Trophoblast cell (in vitro differentiated cells and primary cell): ENCODE measurements around the gene NFE2L3.

Experiments used
- DNase-seq, 2 donors: peaks; one replicate each; pipeline ENCODE4 v3.0.0-alpha.2; 2016
- H2AFZ ChIP-seq: 2 replicates; pipeline ENCODE4 v1.6.1; 2013; ENCODE audit warnings: low read length, moderate library complexity, mild to moderate bottlenecking; ENCODE audit not compliant: insufficient read depth, poor library complexity
- H2AK5ac ChIP-seq: 2 replicates; pipeline ENCODE4 v1.6.1; 2013; ENCODE audit warnings: mild to moderate bottlenecking, low read length
- H2BK120ac ChIP-seq: 2 replicates; pipeline ENCODE4 v1.6.1; 2013; ENCODE audit warnings: low read length, mild to moderate bottlenecking, moderate library complexity; ENCODE audit not compliant: insufficient read depth, poor library complexity
- H2BK12ac ChIP-seq: 2 replicates; pipeline ENCODE4 v1.6.1; 2013; ENCODE audit warnings: mild to moderate bottlenecking, low read length, moderate library complexity
- H2BK5ac ChIP-seq: 2 replicates; pipeline ENCODE4 v1.6.1; 2013; ENCODE audit warnings: low read length, low read depth, moderate library complexity, mild to moderate bottlenecking; ENCODE audit not compliant: poor library complexity
- H3K14ac ChIP-seq: 2 replicates; pipeline ENCODE4 v1.6.1; 2013; ENCODE audit warnings: mild to moderate bottlenecking, low read length
- H3K18ac ChIP-seq: 2 replicates; pipeline ENCODE4 v1.6.1; 2013; ENCODE audit warnings: mild to moderate bottlenecking, low read length
- H3K23ac ChIP-seq: 2 replicates; pipeline ENCODE4 v1.6.1; 2013; ENCODE audit warnings: low read length
- H3K27ac ChIP-seq: 2 replicates; pipeline ENCODE4 v1.5.1; 2013; ENCODE audit warnings: low read depth, mild to moderate bottlenecking, inconsistent platforms, low read length, moderate library complexity
- H3K27me3 ChIP-seq: 2 replicates; pipeline ENCODE4 v1.6.1; 2013; ENCODE audit warnings: inconsistent platforms, mild to moderate bottlenecking, low read length, moderate library complexity; ENCODE audit not compliant: insufficient read depth
- H3K36me3 ChIP-seq, 2 experiments: 1 replicate in 1 of 2; 2 replicates in 1 of 2; pipeline ENCODE4 v1.6.1; 2013; ENCODE audit warnings: low read length in 2 of 2, mild to moderate bottlenecking in 2 of 2, moderate library complexity in 1 of 2; ENCODE audit not compliant: insufficient read depth in 2 of 2, control insufficient read depth in 1 of 2
- H3K4ac ChIP-seq: 2 replicates; pipeline ENCODE4 v1.6.1; 2013; ENCODE audit warnings: low read depth, mild to moderate bottlenecking, low read length, moderate library complexity
- H3K4me1 ChIP-seq, 2 experiments: 1 replicate in 1 of 2; 2 replicates in 1 of 2; pipeline ENCODE4 v1.6.1; 2013; ENCODE audit warnings: low read length in 2 of 2, mild to moderate bottlenecking in 2 of 2, moderate library complexity in 1 of 2; ENCODE audit not compliant: insufficient read depth in 2 of 2, control insufficient read depth in 1 of 2
- H3K4me2 ChIP-seq: 2 replicates; pipeline ENCODE4 v1.6.1; 2013; ENCODE audit warnings: inconsistent platforms, mild to moderate bottlenecking, low read length, moderate library complexity
- H3K4me3 ChIP-seq: 2 replicates; pipeline ENCODE4 v1.5.1; 2013; ENCODE audit warnings: mild to moderate bottlenecking, low read depth, low read length, inconsistent platforms
- H3K79me1 ChIP-seq: one replicate; pipeline ENCODE4 v1.6.1; 2013; ENCODE audit warnings: low read length
- H3K79me2 ChIP-seq: 2 replicates; pipeline ENCODE4 v1.6.1; 2013; ENCODE audit warnings: low read length, mild to moderate bottlenecking; ENCODE audit not compliant: control insufficient read depth, insufficient read depth, poor library complexity
- H3K9ac ChIP-seq: 2 replicates; pipeline ENCODE4 v1.6.1; 2013; ENCODE audit warnings: mild to moderate bottlenecking, low read length
- H3K9me3 ChIP-seq: 2 replicates; pipeline ENCODE4 v1.6.1; 2013; ENCODE audit warnings: low read depth, mild to moderate bottlenecking, control low read depth, inconsistent platforms, low read length; ENCODE audit not compliant: insufficient read depth
- H4K12ac ChIP-seq: 2 replicates; pipeline ENCODE4 v1.6.1; 2013; ENCODE audit warnings: low read depth, mild to moderate bottlenecking, low read length, moderate library complexity
- H4K8ac ChIP-seq: 2 replicates; pipeline ENCODE4 v1.6.1; 2013; ENCODE audit warnings: low read depth, mild to moderate bottlenecking, low read length, moderate library complexity
- H4K91ac ChIP-seq: one replicate; pipeline ENCODE4 v1.6.1; 2013; ENCODE audit warnings: low read depth, mild to moderate bottlenecking, low read length, moderate library complexity
- WGBS: extraction: QIAGEN DNeasy Blood & Tissue Kit; methylation state at CpG from one replicate; pipeline ENCODE4 v1.1.7; 2013; ENCODE audit warnings: missing lambda C conversion rate; ENCODE audit not compliant: insufficient read length, insufficient coverage; ENCODE audit errors: extremely low coverage; 5-methylcytosine and 5-hydroxymethylcytosine counted together

Gene NFE2L3

DNA sequence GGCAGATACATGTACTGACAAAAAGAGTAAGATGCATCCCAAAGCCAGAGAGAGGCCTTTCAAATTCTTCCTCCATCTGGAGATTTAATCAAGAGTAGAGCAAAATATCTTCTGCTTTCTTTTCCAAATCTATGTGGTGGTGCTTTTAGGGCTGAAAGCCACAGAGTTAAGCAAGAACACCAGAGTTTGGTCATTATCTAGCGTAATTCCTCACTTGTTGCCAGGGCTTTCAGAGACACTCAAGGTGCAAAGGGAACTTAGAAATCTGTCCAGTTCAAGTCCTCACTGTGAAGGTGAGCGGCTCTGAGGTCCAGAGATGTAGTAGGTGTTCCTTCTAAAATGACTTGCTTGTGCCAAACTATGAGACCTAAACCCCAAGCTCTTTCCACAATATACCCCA lies 10.9 kb upstream of the NFE2L3 start:
- H3K23ac ChIP-seq: no peak overlapping the region
- H3K14ac ChIP-seq: no peak overlapping the region
- WGBS: no CpG with 5 or more reads among the region's 2 CpGs
- no peaks in the 10 kb centered on the region for H3K4me1 ChIP-seq
- H3K27me3 ChIP-seq: no peaks in the 10 kb centered on the region
- no peak overlapping the region for H2BK120ac ChIP-seq
- H2AFZ ChIP-seq: no peak overlapping the region
- no peak overlapping the region for H3K4ac ChIP-seq
- H2AK5ac ChIP-seq: no peak overlapping the region
- H4K12ac ChIP-seq: no peak overlapping the region
- no peaks in the 10 kb centered on the region for H3K36me3 ChIP-seq
- H3K4me2 ChIP-seq: no peak overlapping the region
- no peak overlapping the region for H4K91ac ChIP-seq
- H3K9ac ChIP-seq: no peak overlapping the region
- no peaks in the 10 kb centered on the region for H3K79me1 ChIP-seq
- no peak overlapping the region for H3K18ac ChIP-seq
- no peak for DNase-seq
- H2BK12ac ChIP-seq: no peak overlapping the region
- H3K4me3 ChIP-seq: no peak overlapping the region
- H4K8ac ChIP-seq: no peak overlapping the region
- no peak overlapping the region for H2BK5ac ChIP-seq
- no peaks in the 10 kb centered on the region for H3K79me2 ChIP-seq
- no peak overlapping the region for H3K27ac ChIP-seq
- H3K9me3 ChIP-seq: no peaks in the 10 kb centered on the region

DNA sequence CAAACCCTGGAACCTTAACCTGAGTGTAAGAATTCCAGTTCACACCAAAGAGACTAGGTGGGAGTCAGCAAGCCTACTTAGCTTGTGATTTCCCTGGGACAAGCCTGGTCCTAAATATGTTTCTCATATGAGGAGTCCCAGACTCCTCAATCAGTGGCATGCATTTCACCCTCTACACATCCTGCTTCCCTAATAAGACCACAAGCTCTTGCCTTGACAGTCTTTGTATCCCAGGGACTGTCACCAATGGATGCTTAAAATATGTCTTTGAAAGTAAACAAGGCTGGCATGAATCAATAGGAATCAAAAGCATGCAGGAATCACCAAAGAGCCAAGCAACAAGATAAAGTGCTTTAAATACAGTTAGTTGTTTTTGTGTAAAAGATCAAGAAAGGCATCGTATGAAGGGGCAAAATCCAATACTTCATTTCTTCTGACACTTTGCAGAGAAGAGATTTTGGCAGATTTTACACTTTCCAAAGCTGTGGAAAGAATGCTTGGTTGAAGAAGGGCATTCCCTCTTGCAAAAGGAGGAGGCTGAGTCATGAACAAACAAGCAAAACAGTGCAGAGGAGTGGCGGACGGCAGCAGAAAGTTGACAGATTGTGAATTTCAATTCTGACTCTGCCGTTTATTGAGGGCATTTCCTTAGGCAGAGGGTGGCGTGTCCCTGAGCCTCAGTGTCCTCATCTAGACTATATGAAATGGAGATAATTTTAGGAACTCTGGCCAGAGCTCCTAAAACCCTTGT lies 8.5 kb upstream of the NFE2L3 start:
- Histone ChIP-seq H3K14ac (no peak overlapping the region), H3K4me1 (no peaks in the 10 kb centered on the region), H3K79me2 (no peaks in the 10 kb centered on the region), H3K27me3 (no peaks in the 10 kb centered on the region), H4K12ac (no peak overlapping the region), H2BK12ac (no peak overlapping the region), H2BK5ac (no peak overlapping the region), H3K23ac (no peak overlapping the region), H3K36me3 (no peaks in the 10 kb centered on the region), H2AK5ac (no peak overlapping the region), H2AFZ (no peak overlapping the region), H3K4me3 (no peak overlapping the region), H3K9ac (no peak overlapping the region), H3K27ac (no peak overlapping the region), H3K4ac (no peak overlapping the region), H3K79me1 (no peaks in the 10 kb centered on the region), H3K9me3 (peaks cover 2% of the 10 kb centered on the region), H3K4me2 (no peak overlapping the region), H3K18ac (no peak overlapping the region), H2BK120ac (no peak overlapping the region), H4K8ac (no peak overlapping the region), H4K91ac (no peak overlapping the region)
- no CpG with 5 or more reads among the region's 5 CpGs for WGBS
- peak in 1 of 2 donors; percentile 47 for DNase-seq

DNA sequence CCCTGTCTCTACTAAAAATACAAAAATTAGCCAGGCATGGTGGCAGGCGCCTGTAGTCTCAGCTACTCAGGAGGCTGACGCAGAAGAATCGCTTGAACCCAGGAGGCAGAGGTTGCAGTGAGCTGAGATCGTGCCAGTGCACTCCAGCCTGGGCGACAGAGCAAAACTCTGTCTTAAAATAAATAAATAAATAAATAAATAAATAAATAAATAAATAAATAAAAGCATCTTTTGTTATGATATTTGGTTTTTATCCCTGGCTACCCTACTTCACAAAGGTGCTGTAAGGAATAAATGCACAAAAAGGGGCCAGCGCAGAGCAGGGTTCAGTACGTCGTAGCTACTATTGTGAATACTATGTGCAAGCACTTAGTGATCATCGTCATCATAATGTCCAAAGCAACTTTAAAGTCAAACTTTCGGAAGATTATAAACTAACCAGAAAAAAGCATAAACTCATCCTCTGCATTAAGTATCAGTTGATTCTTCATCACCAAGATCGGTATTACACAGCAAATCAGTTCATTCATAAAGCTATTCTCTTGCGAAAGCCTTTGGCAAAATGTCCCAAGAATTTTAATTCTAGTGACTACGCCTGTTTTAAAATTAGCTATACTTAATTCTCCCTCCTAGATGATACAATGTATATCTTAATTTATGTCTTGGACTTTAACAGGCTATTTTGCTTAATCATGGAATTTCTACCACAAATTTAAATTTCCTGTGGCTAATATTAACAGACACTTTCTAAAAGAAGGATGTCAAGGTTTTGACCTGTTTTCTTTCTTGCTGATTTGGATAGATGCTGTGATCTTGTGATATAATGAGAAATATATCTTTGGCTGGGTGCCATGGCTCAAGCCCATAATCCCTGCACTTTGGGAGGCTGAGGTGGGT lies 7.6 kb upstream of the NFE2L3 start:
- Histone ChIP-seq H3K9me3 (peaks cover 2% of the 10 kb centered on the region), H3K9ac (no peak overlapping the region), H2BK12ac (no peak overlapping the region), H4K8ac (no peak overlapping the region), H2BK120ac (no peak overlapping the region), H3K36me3 (no peaks in the 10 kb centered on the region), H3K27ac (no peak overlapping the region), H2AK5ac (no peak overlapping the region), H2BK5ac (no peak overlapping the region), H3K4me2 (no peak overlapping the region), H3K27me3 (no peaks in the 10 kb centered on the region), H3K4ac (no peak overlapping the region), H3K18ac (no peak overlapping the region), H3K4me1 (no peaks in the 10 kb centered on the region), H2AFZ (no peak overlapping the region), H3K79me1 (no peaks in the 10 kb centered on the region), H3K79me2 (no peaks in the 10 kb centered on the region), H4K12ac (no peak overlapping the region), H3K4me3 (no peak overlapping the region), H4K91ac (no peak overlapping the region), H3K14ac (no peak overlapping the region), H3K23ac (no peak overlapping the region)
- DNase-seq: no peak
- no CpG with 5 or more reads among the region's 13 CpGs for WGBS

- Histone ChIP-seq H3K4me3 (no peak overlapping the region), H3K27ac (no peak overlapping the region), H3K79me2 (no peaks in the 10 kb centered on the region), H3K9me3 (peaks cover 2% of the 10 kb centered on the region), H4K91ac (no peak overlapping the region), H3K79me1 (no peaks in the 10 kb centered on the region), H3K4me1 (no peaks in the 10 kb centered on the region), H3K14ac (no peak overlapping the region), H3K4me2 (no peak overlapping the region), H2AFZ (no peak overlapping the region), H2BK12ac (no peak overlapping the region), H3K9ac (no peak overlapping the region), H4K12ac (no peak overlapping the region), H2AK5ac (no peak overlapping the region), H4K8ac (no peak overlapping the region), H3K23ac (no peak overlapping the region), H3K18ac (no peak overlapping the region), H2BK5ac (no peak overlapping the region), H3K36me3 (no peaks in the 10 kb centered on the region), H2BK120ac (no peak overlapping the region), H3K27me3 (no peaks in the 10 kb centered on the region), H3K4ac (no peak overlapping the region)
- no CpG with 5 or more reads among the region's 4 CpGs for WGBS
- DNase-seq: no peak
Measured at GRCh38 chr7:26145238-26145637, 6.8 kb upstream of the NFE2L3 start.
